Measurements from ENCODE around the gene RBBP4.
"Not testable (repeated sequence)": the region's sequence is repeated elsewhere in the genome, so short reads cannot be mapped to it uniquely, and the experiment has no call there.

RBBP4 gene

DNA sequence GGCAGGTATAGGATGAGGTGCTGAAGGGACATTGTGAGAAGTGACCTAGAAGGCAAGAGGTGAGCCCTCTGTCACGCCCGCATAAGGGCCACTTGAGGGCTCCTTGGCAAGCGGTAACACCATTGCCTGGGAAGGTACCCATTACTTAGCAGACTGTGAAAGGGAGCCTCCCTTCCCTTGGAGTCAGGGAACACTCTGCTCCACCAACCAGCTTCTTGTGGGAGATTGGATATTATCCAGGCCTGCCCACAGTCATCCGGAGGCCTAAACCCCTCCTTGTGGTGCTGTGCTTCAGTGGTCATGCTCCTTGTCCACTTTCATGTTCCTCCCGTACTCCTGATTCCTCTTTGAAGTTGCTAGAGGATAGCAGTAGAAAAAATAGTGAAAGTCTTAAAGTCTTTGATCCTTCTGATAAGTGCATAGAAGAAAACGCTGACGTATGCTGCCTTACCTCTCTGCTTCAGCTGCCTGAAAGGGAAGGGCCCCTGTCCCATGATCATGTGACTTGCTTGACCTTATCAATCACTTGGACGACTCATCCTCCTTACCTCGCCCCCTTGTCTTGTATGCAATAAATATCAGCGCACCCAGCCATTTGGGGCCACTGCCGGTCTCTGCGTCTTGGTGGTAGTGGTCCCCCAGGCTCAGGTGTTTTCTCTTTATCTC, 16.0 kb downstream of the RBBP4 start:
- Histone ChIP-seq H3K4me1 (ENCODE audit: control insufficient read depth in 2 of 2, insufficient read depth in 2 of 2, low read length in 2 of 2) (no peaks in the 10 kb centered on the region), H3K4me3 (ENCODE audit: low read length in 2 of 2) (no peak overlapping the region), H3K36me3 (ENCODE audit: control insufficient read depth in 2 of 2, insufficient read depth in 2 of 2, low read length in 2 of 2) (peaks cover 41 to 55% of the 10 kb centered on the region in 2 donors), H3K9me3 (ENCODE audit: control insufficient read depth in 2 of 2, low read length in 2 of 2) (no peaks in the 10 kb centered on the region), H3K27ac (ENCODE audit: low read depth in 2 of 2, low read length in 2 of 2) (no peak overlapping the region), H3K27me3 (ENCODE audit: control insufficient read depth in 2 of 2, insufficient read depth in 2 of 2, low read length in 2 of 2) (no peaks in the 10 kb centered on the region), H3K9ac (ENCODE audit: low read depth in 1 of 2, low read length in 2 of 2) (no peak overlapping the region)

DNA sequence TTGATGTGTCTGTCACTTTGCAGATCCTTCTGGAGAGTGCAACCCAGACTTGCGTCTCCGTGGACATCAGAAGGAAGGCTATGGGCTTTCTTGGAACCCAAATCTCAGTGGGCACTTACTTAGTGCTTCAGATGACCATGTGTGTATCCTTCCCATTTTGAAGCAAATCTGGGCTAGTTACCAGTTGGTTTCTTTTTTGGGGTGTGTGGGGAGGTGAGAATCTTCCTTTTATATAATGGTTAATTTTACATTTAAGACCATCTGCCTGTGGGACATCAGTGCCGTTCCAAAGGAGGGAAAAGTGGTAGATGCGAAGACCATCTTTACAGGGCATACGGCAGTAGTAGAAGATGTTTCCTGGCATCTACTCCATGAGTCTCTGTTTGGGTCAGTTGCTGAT, 17.7 kb downstream of the RBBP4 start:
- H3K36me3 ChIP-seq (ENCODE audit: control insufficient read depth in 2 of 2, insufficient read depth in 2 of 2, low read length in 2 of 2): peaks cover 54 to 59% of the 10 kb centered on the region in 2 donors
- not testable (repeated sequence) for H3K27me3 ChIP-seq (ENCODE audit: control insufficient read depth in 2 of 2, insufficient read depth in 2 of 2, low read length in 2 of 2); H3K9ac ChIP-seq (ENCODE audit: low read depth in 1 of 2, low read length in 2 of 2); H3K4me3 ChIP-seq (ENCODE audit: low read length in 2 of 2); H3K27ac ChIP-seq (ENCODE audit: low read depth in 2 of 2, low read length in 2 of 2); H3K4me1 ChIP-seq (ENCODE audit: control insufficient read depth in 2 of 2, insufficient read depth in 2 of 2, low read length in 2 of 2); H3K9me3 ChIP-seq (ENCODE audit: control insufficient read depth in 2 of 2, low read length in 2 of 2)

GRCh38 chr1:32676945-32677344, 25.9 kb downstream of the RBBP4 start:
- H3K4me3 ChIP-seq (ENCODE audit: low read length in 2 of 2): no peak overlapping the region
- peaks cover 2 to 12% of the 10 kb centered on the region in 2 donors for H3K4me1 ChIP-seq (ENCODE audit: control insufficient read depth in 2 of 2, insufficient read depth in 2 of 2, low read length in 2 of 2)
- peaks cover 34 to 66% of the 10 kb centered on the region in 2 donors for H3K36me3 ChIP-seq (ENCODE audit: control insufficient read depth in 2 of 2, insufficient read depth in 2 of 2, low read length in 2 of 2)
- peak overlapping the region in 1 of 2 donors; percentile 29 for H3K27ac ChIP-seq (ENCODE audit: low read depth in 2 of 2, low read length in 2 of 2)
- H3K9me3 ChIP-seq (ENCODE audit: control insufficient read depth in 2 of 2, low read length in 2 of 2): no peaks in the 10 kb centered on the region
- no peak overlapping the region for H3K9ac ChIP-seq (ENCODE audit: low read depth in 1 of 2, low read length in 2 of 2)
- no peaks in the 10 kb centered on the region for H3K27me3 ChIP-seq (ENCODE audit: control insufficient read depth in 2 of 2, insufficient read depth in 2 of 2, low read length in 2 of 2)

DNA sequence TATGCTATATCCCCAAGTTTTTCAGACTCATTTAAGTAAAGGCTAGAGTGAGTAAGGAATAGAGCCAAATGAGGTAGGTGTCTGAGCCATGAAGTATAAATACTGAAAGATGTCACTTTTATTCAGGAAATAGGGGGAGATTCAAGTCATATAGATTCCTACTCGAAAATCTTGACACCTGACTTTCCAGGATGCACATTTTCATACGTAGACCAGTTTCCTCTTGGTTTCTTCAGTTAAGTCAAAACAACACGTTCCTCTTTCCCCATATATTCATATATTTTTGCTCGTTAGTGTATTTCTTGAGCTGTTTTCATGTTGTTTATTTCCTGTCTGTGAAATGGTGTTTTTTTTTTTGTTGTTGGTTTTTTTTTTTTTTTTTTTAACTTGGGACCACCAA, 29.0 kb downstream of the RBBP4 start:
- H3K4me1 ChIP-seq (ENCODE audit: control insufficient read depth in 2 of 2, insufficient read depth in 2 of 2, low read length in 2 of 2): peaks cover 4 to 25% of the 10 kb centered on the region in 2 donors
- H3K9ac ChIP-seq (ENCODE audit: low read depth in 1 of 2, low read length in 2 of 2): not testable (repeated sequence)

GRCh38 chr1:32680642-32681041, 29.6 kb downstream of the RBBP4 start:
- H3K27me3 ChIP-seq (ENCODE audit: control insufficient read depth in 2 of 2, insufficient read depth in 2 of 2, low read length in 2 of 2): no peaks in the 10 kb centered on the region
- no peaks in the 10 kb centered on the region for H3K9me3 ChIP-seq (ENCODE audit: control insufficient read depth in 2 of 2, low read length in 2 of 2)
- H3K4me1 ChIP-seq (ENCODE audit: control insufficient read depth in 2 of 2, insufficient read depth in 2 of 2, low read length in 2 of 2): peaks cover 4 to 25% of the 10 kb centered on the region in 2 donors
- no peak overlapping the region for H3K4me3 ChIP-seq (ENCODE audit: low read length in 2 of 2)
- no peak overlapping the region for H3K9ac ChIP-seq (ENCODE audit: low read depth in 1 of 2, low read length in 2 of 2)
- peaks cover 25 to 52% of the 10 kb centered on the region in 2 donors for H3K36me3 ChIP-seq (ENCODE audit: control insufficient read depth in 2 of 2, insufficient read depth in 2 of 2, low read length in 2 of 2)
- H3K27ac ChIP-seq (ENCODE audit: low read depth in 2 of 2, low read length in 2 of 2): no peak overlapping the region

More for the DNA sequence above, 29.0 kb downstream of the RBBP4 start:
- not testable (repeated sequence) for H3K27ac ChIP-seq (ENCODE audit: low read depth in 2 of 2, low read length in 2 of 2); H3K27me3 ChIP-seq (ENCODE audit: control insufficient read depth in 2 of 2, insufficient read depth in 2 of 2, low read length in 2 of 2); H3K4me3 ChIP-seq (ENCODE audit: low read length in 2 of 2); H3K9me3 ChIP-seq (ENCODE audit: control insufficient read depth in 2 of 2, low read length in 2 of 2)
- peaks cover 19 to 51% of the 10 kb centered on the region in 2 donors for H3K36me3 ChIP-seq (ENCODE audit: control insufficient read depth in 2 of 2, insufficient read depth in 2 of 2, low read length in 2 of 2)

GRCh38 chr1:32681509-32681908, 30.5 kb downstream of the RBBP4 start:
- Histone ChIP-seq H3K27me3 (ENCODE audit: control insufficient read depth in 2 of 2, insufficient read depth in 2 of 2, low read length in 2 of 2) (no peaks in the 10 kb centered on the region), H3K9ac (ENCODE audit: low read depth in 1 of 2, low read length in 2 of 2) (no peak overlapping the region), H3K27ac (ENCODE audit: low read depth in 2 of 2, low read length in 2 of 2) (peak overlapping the region in 1 of 2 donors; percentile 50), H3K4me1 (ENCODE audit: control insufficient read depth in 2 of 2, insufficient read depth in 2 of 2, low read length in 2 of 2) (peaks cover 4 to 25% of the 10 kb centered on the region in 2 donors), H3K4me3 (ENCODE audit: low read length in 2 of 2) (no peak overlapping the region), H3K36me3 (ENCODE audit: control insufficient read depth in 2 of 2, insufficient read depth in 2 of 2, low read length in 2 of 2) (peaks cover 24 to 54% of the 10 kb centered on the region in 2 donors), H3K9me3 (ENCODE audit: control insufficient read depth in 2 of 2, low read length in 2 of 2) (no peaks in the 10 kb centered on the region)

- H3K9me3 ChIP-seq (ENCODE audit: control insufficient read depth in 2 of 2, low read length in 2 of 2): no peaks in the 10 kb centered on the region
- H3K4me1 ChIP-seq (ENCODE audit: control insufficient read depth in 2 of 2, insufficient read depth in 2 of 2, low read length in 2 of 2): peaks cover 4 to 20% of the 10 kb centered on the region in 2 donors
- H3K36me3 ChIP-seq (ENCODE audit: control insufficient read depth in 2 of 2, insufficient read depth in 2 of 2, low read length in 2 of 2): peaks cover 25 to 50% of the 10 kb centered on the region in 2 donors
- no peak overlapping the region for H3K9ac ChIP-seq (ENCODE audit: low read depth in 1 of 2, low read length in 2 of 2)
- H3K27ac ChIP-seq (ENCODE audit: low read depth in 2 of 2, low read length in 2 of 2): peak overlapping the region in 1 of 2 donors; percentile 50
- H3K27me3 ChIP-seq (ENCODE audit: control insufficient read depth in 2 of 2, insufficient read depth in 2 of 2, low read length in 2 of 2): no peaks in the 10 kb centered on the region
- no peak overlapping the region for H3K4me3 ChIP-seq (ENCODE audit: low read length in 2 of 2)
These were observed 31.0 kb downstream of the RBBP4 start for GRCh38 chr1:32681999-32682398.

DNA sequence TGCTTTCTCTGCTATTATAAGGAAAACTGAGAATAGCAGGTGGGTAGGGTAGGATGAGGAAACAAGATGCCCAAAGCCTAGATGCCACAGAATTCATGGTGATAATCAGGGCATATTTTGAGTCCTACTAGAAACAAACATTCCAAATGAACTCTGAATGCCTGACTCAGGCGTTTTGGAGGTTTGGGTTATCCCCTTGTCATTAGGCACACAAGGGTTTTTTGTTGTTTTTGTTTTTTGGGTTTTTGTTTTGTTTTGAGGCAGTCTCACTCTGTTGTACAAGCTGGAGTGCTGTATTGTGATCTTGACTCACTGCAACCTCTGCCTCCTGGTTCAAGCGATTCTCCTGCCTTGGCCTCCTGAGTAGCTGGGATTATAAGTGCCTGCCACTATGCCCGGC, 32.4 kb downstream of the RBBP4 start:
- Histone ChIP-seq H3K4me1 (ENCODE audit: control insufficient read depth in 2 of 2, insufficient read depth in 2 of 2, low read length in 2 of 2) (peaks cover 4 to 20% of the 10 kb centered on the region in 2 donors), H3K27ac (ENCODE audit: low read depth in 2 of 2, low read length in 2 of 2) (peak overlapping the region in 1 of 2 donors; percentile 11), H3K9ac (ENCODE audit: low read depth in 1 of 2, low read length in 2 of 2) (no peak overlapping the region), H3K4me3 (ENCODE audit: low read length in 2 of 2) (no peak overlapping the region), H3K27me3 (ENCODE audit: control insufficient read depth in 2 of 2, insufficient read depth in 2 of 2, low read length in 2 of 2) (no peaks in the 10 kb centered on the region), H3K9me3 (ENCODE audit: control insufficient read depth in 2 of 2, low read length in 2 of 2) (no peaks in the 10 kb centered on the region), H3K36me3 (ENCODE audit: control insufficient read depth in 2 of 2, insufficient read depth in 2 of 2, low read length in 2 of 2) (peaks cover 25 to 39% of the 10 kb centered on the region in 2 donors)

GRCh38 chr1:32684167-32684811, 33.3 kb downstream of the RBBP4 start:
- H3K36me3 ChIP-seq (ENCODE audit: control insufficient read depth in 2 of 2, insufficient read depth in 2 of 2, low read length in 2 of 2): peaks cover 20 to 33% of the 10 kb centered on the region in 2 donors
- peak overlapping the region in 1 of 2 donors; percentile 44 for H3K27ac ChIP-seq (ENCODE audit: low read depth in 2 of 2, low read length in 2 of 2)
- no peak overlapping the region for H3K9ac ChIP-seq (ENCODE audit: low read depth in 1 of 2, low read length in 2 of 2)
- no peaks in the 10 kb centered on the region for H3K27me3 ChIP-seq (ENCODE audit: control insufficient read depth in 2 of 2, insufficient read depth in 2 of 2, low read length in 2 of 2)
- H3K9me3 ChIP-seq (ENCODE audit: control insufficient read depth in 2 of 2, low read length in 2 of 2): no peaks in the 10 kb centered on the region
- no peak overlapping the region for H3K4me3 ChIP-seq (ENCODE audit: low read length in 2 of 2)
- peaks cover 4 to 20% of the 10 kb centered on the region in 2 donors for H3K4me1 ChIP-seq (ENCODE audit: control insufficient read depth in 2 of 2, insufficient read depth in 2 of 2, low read length in 2 of 2)

GRCh38 chr1:32685498-32685897, 34.5 kb downstream of the RBBP4 start:
- H3K36me3 ChIP-seq (ENCODE audit: control insufficient read depth in 2 of 2, insufficient read depth in 2 of 2, low read length in 2 of 2): peaks cover 18 to 27% of the 10 kb centered on the region in 2 donors
- peaks cover 4 to 20% of the 10 kb centered on the region in 2 donors for H3K4me1 ChIP-seq (ENCODE audit: control insufficient read depth in 2 of 2, insufficient read depth in 2 of 2, low read length in 2 of 2)
- no peaks in the 10 kb centered on the region for H3K9me3 ChIP-seq (ENCODE audit: control insufficient read depth in 2 of 2, low read length in 2 of 2)
- H3K27ac ChIP-seq (ENCODE audit: low read depth in 2 of 2, low read length in 2 of 2): no peak overlapping the region
- H3K27me3 ChIP-seq (ENCODE audit: control insufficient read depth in 2 of 2, insufficient read depth in 2 of 2, low read length in 2 of 2): no peaks in the 10 kb centered on the region
- H3K9ac ChIP-seq (ENCODE audit: low read depth in 1 of 2, low read length in 2 of 2): no peak overlapping the region
- no peak overlapping the region for H3K4me3 ChIP-seq (ENCODE audit: low read length in 2 of 2)

Data from mucosa of rectum (tissue), 2 donors.